Fibroblast of mammary gland (primary cell): ENCODE data around the gene EIF4A3.

Experiments used
- DNase-seq: peaks from one replicate; pipeline ENCODE4 v3.0.0-alpha.2; 2010; ENCODE audit warnings: low read depth
- H3K4me3 ChIP-seq: 2 replicates; pipeline ENCODE4 v1.5.1; 2011; ENCODE audit warnings: low read depth, mild to moderate bottlenecking, low read length, moderate library complexity; ENCODE audit not compliant: control insufficient read depth
- TF ChIP-seq, protein P1 (sequence below): conservative IDR thresholded peaks from 2 replicates; pipeline ENCODE4 v1.5.1; 2011; ENCODE audit warnings: low read depth, low read length, inconsistent platforms; ENCODE audit not compliant: control insufficient read depth, insufficient read depth

The EIF4A3 gene

GRCh38 chr17:80183581-80184422 is 36.9 kb upstream of the EIF4A3 start:
- DNase-seq: no peak
- H3K4me3 ChIP-seq: no peak overlapping the region
- TF ChIP-seq, protein P1, sequence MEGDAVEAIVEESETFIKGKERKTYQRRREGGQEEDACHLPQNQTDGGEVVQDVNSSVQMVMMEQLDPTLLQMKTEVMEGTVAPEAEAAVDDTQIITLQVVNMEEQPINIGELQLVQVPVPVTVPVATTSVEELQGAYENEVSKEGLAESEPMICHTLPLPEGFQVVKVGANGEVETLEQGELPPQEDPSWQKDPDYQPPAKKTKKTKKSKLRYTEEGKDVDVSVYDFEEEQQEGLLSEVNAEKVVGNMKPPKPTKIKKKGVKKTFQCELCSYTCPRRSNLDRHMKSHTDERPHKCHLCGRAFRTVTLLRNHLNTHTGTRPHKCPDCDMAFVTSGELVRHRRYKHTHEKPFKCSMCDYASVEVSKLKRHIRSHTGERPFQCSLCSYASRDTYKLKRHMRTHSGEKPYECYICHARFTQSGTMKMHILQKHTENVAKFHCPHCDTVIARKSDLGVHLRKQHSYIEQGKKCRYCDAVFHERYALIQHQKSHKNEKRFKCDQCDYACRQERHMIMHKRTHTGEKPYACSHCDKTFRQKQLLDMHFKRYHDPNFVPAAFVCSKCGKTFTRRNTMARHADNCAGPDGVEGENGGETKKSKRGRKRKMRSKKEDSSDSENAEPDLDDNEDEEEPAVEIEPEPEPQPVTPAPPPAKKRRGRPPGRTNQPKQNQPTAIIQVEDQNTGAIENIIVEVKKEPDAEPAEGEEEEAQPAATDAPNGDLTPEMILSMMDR: no peak

GRCh38 chr17:80182845-80183223 is 35.9 kb upstream of the EIF4A3 start:
- H3K4me3 ChIP-seq: no peak overlapping the region
- DNase-seq: no peak
- TF ChIP-seq, protein P1: no peak

GRCh38 chr17:80182118-80182844 is 35.4 kb upstream of the EIF4A3 start:
- TF ChIP-seq, protein P1: no peak
- no peak overlapping the region for H3K4me3 ChIP-seq
- DNase-seq: no peak

DNA sequence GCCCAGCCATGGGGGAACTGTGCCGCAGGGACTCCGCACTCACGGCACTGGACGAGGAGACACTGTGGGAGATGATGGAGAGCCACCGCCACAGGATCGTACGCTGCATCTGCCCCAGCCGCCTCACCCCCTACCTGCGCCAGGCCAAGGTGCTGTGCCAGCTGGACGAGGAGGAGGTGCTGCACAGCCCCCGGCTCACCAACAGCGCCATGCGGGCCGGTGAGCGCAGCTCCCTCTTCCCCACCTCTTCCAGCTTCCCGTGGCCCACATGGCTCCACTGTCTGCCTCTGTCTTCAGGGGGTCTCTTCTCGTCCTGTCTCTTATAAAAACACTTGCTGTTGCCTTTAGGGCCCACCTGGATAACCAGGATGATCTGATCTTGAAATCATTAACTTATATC is 34.5 kb upstream of the EIF4A3 start:
- DNase-seq: no peak
- no peak overlapping the region for H3K4me3 ChIP-seq
- TF ChIP-seq, protein P1: no peak

- H3K4me3 ChIP-seq: no peak overlapping the region
- no peak for DNase-seq
- TF ChIP-seq, protein P1: no peak
These were observed 33.3 kb upstream of the EIF4A3 start for GRCh38 chr17:80180192-80180591.

DNA sequence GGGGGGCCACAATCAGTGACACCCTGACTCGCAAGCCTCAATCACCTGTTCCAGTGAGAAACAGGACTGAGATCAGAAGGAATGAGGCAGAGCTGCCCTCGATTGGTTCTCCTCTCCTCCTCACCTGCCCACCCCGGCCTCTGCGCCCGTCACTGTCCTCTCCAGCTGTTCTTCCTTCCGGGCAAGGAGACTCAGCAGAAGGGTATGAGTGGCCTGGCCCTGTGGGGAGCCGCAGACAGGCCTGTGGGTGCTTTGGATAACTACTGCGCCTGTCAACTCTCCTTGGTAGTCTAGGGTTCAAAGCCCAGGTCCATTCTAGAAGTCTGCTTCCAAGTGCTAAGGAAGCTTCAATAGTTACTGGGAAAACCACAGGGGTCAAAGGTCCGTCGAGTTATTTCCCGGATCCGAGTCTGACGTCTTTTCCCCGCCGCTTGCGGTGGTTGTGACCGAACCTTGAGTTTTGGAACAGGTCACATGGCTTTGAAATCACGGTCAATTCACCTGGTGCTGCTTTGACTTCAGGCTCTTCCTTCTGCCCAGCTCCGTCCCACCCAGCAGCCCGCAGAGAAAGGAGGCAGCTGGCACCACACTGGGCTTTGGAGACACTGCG is 31.2 kb upstream of the EIF4A3 start:
- no peak for DNase-seq
- TF ChIP-seq, protein P1: no peak

More for the DNA sequence above, 31.2 kb upstream of the EIF4A3 start:
- H3K4me3 ChIP-seq: no peak overlapping the region
